ENCODE data around the gene ITGBL1.

ITGBL1 gene

GRCh38 chr13:101626925-101627555, 174.6 kb downstream of the ITGBL1 start:
- H3K18ac ChIP-seq (ENCODE audit: low read depth in 1 of 2, low read length in 2 of 2): no peak overlapping the region
- peaks cover 4% of the 10 kb centered on the region for H3K4me1 ChIP-seq (ENCODE audit: control insufficient read depth, insufficient read depth, low read depth, low read length)
- no peak overlapping the region for H3K4ac ChIP-seq (ENCODE audit: low read depth in 1 of 2, low read length in 2 of 2)
- no peak overlapping the region for H3K23ac ChIP-seq (ENCODE audit: low read length in 2 of 2)
- H2BK120ac ChIP-seq (ENCODE audit: low read depth, low read length): no peak overlapping the region
- no peaks in the 10 kb centered on the region for H3K27me3 ChIP-seq (ENCODE audit: control insufficient read depth in 1 of 2, insufficient read depth in 1 of 2, low read length in 2 of 2)
- H4K91ac ChIP-seq (ENCODE audit: low read length): no peak overlapping the region
- DNase-seq: peak; percentile 32
- no peaks in the 10 kb centered on the region for H3K9me3 ChIP-seq (ENCODE audit: control insufficient read depth, low read length)
- peak overlapping the region; percentile 90 for H3K9ac ChIP-seq (ENCODE audit: low read length)
- no peak overlapping the region for H2BK12ac ChIP-seq (ENCODE audit: low read length in 2 of 2)
- no peak overlapping the region for H4K8ac ChIP-seq (ENCODE audit: low read length)
- H2AFZ ChIP-seq (ENCODE audit: low read depth, low read length): no peak overlapping the region
- H2BK15ac ChIP-seq (ENCODE audit: low read depth, poor library complexity, severe bottlenecking): no peak overlapping the region
- no peak overlapping the region for H3K14ac ChIP-seq (ENCODE audit: low read length in 2 of 2)
- H3K4me3 ChIP-seq (ENCODE audit: insufficient read depth in 1 of 2, low read depth in 1 of 2, low read length in 2 of 2): peak overlapping the region in 1 of 2 experiments; percentile 71
- H3K79me1 ChIP-seq (replicated peaks; ENCODE audit: low read length, poor library complexity, severe bottlenecking): no peaks in the 10 kb centered on the region
- WGBS: 100% methylated on average over 1 of the region's 4 CpGs
- H3K36me3 ChIP-seq (ENCODE audit: control insufficient read depth in 1 of 2, insufficient read depth in 2 of 2, low read depth in 1 of 2, low read length in 2 of 2): no peaks in the 10 kb centered on the region
- peak overlapping the region; percentile 50 for H3K4me2 ChIP-seq (ENCODE audit: low read length, poor library complexity, severe bottlenecking)
- no peak overlapping the region for H2AK5ac ChIP-seq (ENCODE audit: low read length, severe bottlenecking)
- peak overlapping the region; percentile 50 for H3K27ac ChIP-seq (ENCODE audit: low read length, poor library complexity, severe bottlenecking)
- no peak overlapping the region for H2BK5ac ChIP-seq (ENCODE audit: low read depth, low read length, poor library complexity, severe bottlenecking)

GRCh38 chr13:101627556-101627943, 175.1 kb downstream of the ITGBL1 start:
- H2AFZ ChIP-seq (ENCODE audit: low read depth, low read length): no peak overlapping the region
- peaks cover 4% of the 10 kb centered on the region for H3K4me1 ChIP-seq (ENCODE audit: control insufficient read depth, insufficient read depth, low read depth, low read length)
- H3K23ac ChIP-seq (ENCODE audit: low read length in 2 of 2): no peak overlapping the region
- no peak overlapping the region for H3K14ac ChIP-seq (ENCODE audit: low read length in 2 of 2)
- no peak overlapping the region for H3K18ac ChIP-seq (ENCODE audit: low read depth in 1 of 2, low read length in 2 of 2)
- no peak overlapping the region for H2BK12ac ChIP-seq (ENCODE audit: low read length in 2 of 2)
- no peak overlapping the region for H3K4ac ChIP-seq (ENCODE audit: low read depth in 1 of 2, low read length in 2 of 2)
- H3K79me1 ChIP-seq (replicated peaks; ENCODE audit: low read length, poor library complexity, severe bottlenecking): no peaks in the 10 kb centered on the region
- no peak overlapping the region for H2BK15ac ChIP-seq (ENCODE audit: low read depth, poor library complexity, severe bottlenecking)
- H3K27ac ChIP-seq (ENCODE audit: low read length, poor library complexity, severe bottlenecking): peak overlapping the region; percentile 50
- no peak overlapping the region for H4K8ac ChIP-seq (ENCODE audit: low read length)
- H3K4me2 ChIP-seq (ENCODE audit: low read length, poor library complexity, severe bottlenecking): peak overlapping the region; percentile 12
- peak; percentile 29 for DNase-seq
- peak overlapping the region; percentile 20 for H2BK5ac ChIP-seq (ENCODE audit: low read depth, low read length, poor library complexity, severe bottlenecking)
- H3K9me3 ChIP-seq (ENCODE audit: control insufficient read depth, low read length): no peaks in the 10 kb centered on the region
- H4K91ac ChIP-seq (ENCODE audit: low read length): no peak overlapping the region
- WGBS: 31% methylated on average over 4 of the region's 5 CpGs
- no peak overlapping the region for H2BK120ac ChIP-seq (ENCODE audit: low read depth, low read length)
- no peaks in the 10 kb centered on the region for H3K36me3 ChIP-seq (ENCODE audit: control insufficient read depth in 1 of 2, insufficient read depth in 2 of 2, low read depth in 1 of 2, low read length in 2 of 2)
- no peaks in the 10 kb centered on the region for H3K27me3 ChIP-seq (ENCODE audit: control insufficient read depth in 1 of 2, insufficient read depth in 1 of 2, low read length in 2 of 2)
- peak overlapping the region in 1 of 2 experiments; percentile 71 for H3K4me3 ChIP-seq (ENCODE audit: insufficient read depth in 1 of 2, low read depth in 1 of 2, low read length in 2 of 2)
- peak overlapping the region; percentile 90 for H3K9ac ChIP-seq (ENCODE audit: low read length)
- no peak overlapping the region for H2AK5ac ChIP-seq (ENCODE audit: low read length, severe bottlenecking)

GRCh38 chr13:101628900-101629299, 176.4 kb downstream of the ITGBL1 start:
- no peaks in the 10 kb centered on the region for H3K79me1 ChIP-seq (replicated peaks; ENCODE audit: low read length, poor library complexity, severe bottlenecking)
- H3K14ac ChIP-seq (ENCODE audit: low read length in 2 of 2): no peak overlapping the region
- H4K8ac ChIP-seq (ENCODE audit: low read length): no peak overlapping the region
- H3K9me3 ChIP-seq (ENCODE audit: control insufficient read depth, low read length): no peaks in the 10 kb centered on the region
- no peak overlapping the region for H3K9ac ChIP-seq (ENCODE audit: low read length)
- no peak overlapping the region for H2BK15ac ChIP-seq (ENCODE audit: low read depth, poor library complexity, severe bottlenecking)
- no peak overlapping the region for H3K4me2 ChIP-seq (ENCODE audit: low read length, poor library complexity, severe bottlenecking)
- H3K23ac ChIP-seq (ENCODE audit: low read length in 2 of 2): no peak overlapping the region
- H2AFZ ChIP-seq (ENCODE audit: low read depth, low read length): no peak overlapping the region
- no peak overlapping the region for H3K4ac ChIP-seq (ENCODE audit: low read depth in 1 of 2, low read length in 2 of 2)
- WGBS: no CpG with 5 or more reads among the region's 1 CpG
- DNase-seq: no peak
- no peak overlapping the region for H2AK5ac ChIP-seq (ENCODE audit: low read length, severe bottlenecking)
- H3K4me3 ChIP-seq (ENCODE audit: insufficient read depth in 1 of 2, low read depth in 1 of 2, low read length in 2 of 2): no peak overlapping the region
- H2BK5ac ChIP-seq (ENCODE audit: low read depth, low read length, poor library complexity, severe bottlenecking): no peak overlapping the region
- H3K18ac ChIP-seq (ENCODE audit: low read depth in 1 of 2, low read length in 2 of 2): no peak overlapping the region
- no peak overlapping the region for H4K91ac ChIP-seq (ENCODE audit: low read length)
- H3K36me3 ChIP-seq (ENCODE audit: control insufficient read depth in 1 of 2, insufficient read depth in 2 of 2, low read depth in 1 of 2, low read length in 2 of 2): no peaks in the 10 kb centered on the region
- peaks cover 4% of the 10 kb centered on the region for H3K4me1 ChIP-seq (ENCODE audit: control insufficient read depth, insufficient read depth, low read depth, low read length)
- H2BK120ac ChIP-seq (ENCODE audit: low read depth, low read length): no peak overlapping the region
- no peaks in the 10 kb centered on the region for H3K27me3 ChIP-seq (ENCODE audit: control insufficient read depth in 1 of 2, insufficient read depth in 1 of 2, low read length in 2 of 2)
- no peak overlapping the region for H2BK12ac ChIP-seq (ENCODE audit: low read length in 2 of 2)
- no peak overlapping the region for H3K27ac ChIP-seq (ENCODE audit: low read length, poor library complexity, severe bottlenecking)

GRCh38 chr13:101631395-101631794, 178.9 kb downstream of the ITGBL1 start:
- Histone ChIP-seq H3K18ac (ENCODE audit: low read depth in 1 of 2, low read length in 2 of 2) (no peak overlapping the region), H4K91ac (ENCODE audit: low read length) (no peak overlapping the region), H2BK120ac (ENCODE audit: low read depth, low read length) (no peak overlapping the region), H3K9ac (ENCODE audit: low read length) (no peak overlapping the region), H2AK5ac (ENCODE audit: low read length, severe bottlenecking) (no peak overlapping the region), H3K79me1 (replicated peaks; ENCODE audit: low read length, poor library complexity, severe bottlenecking) (no peaks in the 10 kb centered on the region), H3K36me3 (ENCODE audit: control insufficient read depth in 1 of 2, insufficient read depth in 2 of 2, low read depth in 1 of 2, low read length in 2 of 2) (no peaks in the 10 kb centered on the region), H4K8ac (ENCODE audit: low read length) (no peak overlapping the region), H3K4me1 (ENCODE audit: control insufficient read depth, insufficient read depth, low read depth, low read length) (peaks cover 2% of the 10 kb centered on the region), H2AFZ (ENCODE audit: low read depth, low read length) (no peak overlapping the region), H3K27ac (ENCODE audit: low read length, poor library complexity, severe bottlenecking) (no peak overlapping the region), H3K4me2 (ENCODE audit: low read length, poor library complexity, severe bottlenecking) (no peak overlapping the region), H3K14ac (ENCODE audit: low read length in 2 of 2) (no peak overlapping the region), H3K4ac (ENCODE audit: low read depth in 1 of 2, low read length in 2 of 2) (no peak overlapping the region), H3K9me3 (ENCODE audit: control insufficient read depth, low read length) (no peaks in the 10 kb centered on the region), H3K23ac (ENCODE audit: low read length in 2 of 2) (no peak overlapping the region), H2BK5ac (ENCODE audit: low read depth, low read length, poor library complexity, severe bottlenecking) (no peak overlapping the region), H2BK15ac (ENCODE audit: low read depth, poor library complexity, severe bottlenecking) (no peak overlapping the region), H2BK12ac (ENCODE audit: low read length in 2 of 2) (no peak overlapping the region), H3K4me3 (ENCODE audit: insufficient read depth in 1 of 2, low read depth in 1 of 2, low read length in 2 of 2) (no peak overlapping the region), H3K27me3 (ENCODE audit: control insufficient read depth in 1 of 2, insufficient read depth in 1 of 2, low read length in 2 of 2) (no peaks in the 10 kb centered on the region)
- no peak for DNase-seq
